CD4-positive, alpha-beta T cell treated with Interferon alpha-2 for 1 hour (primary cell): ENCODE measurements around the gene TTC27.
"Not testable (repeated sequence)": the region's sequence is repeated elsewhere in the genome, so short reads cannot be mapped to it uniquely, and the experiment has no call there.

Experiments used
- DNase-seq, 2 donors: peaks; one replicate each; pipeline ENCODE4 v3.0.0-alpha.2; 2020 to 2022

TTC27 gene

DNA sequence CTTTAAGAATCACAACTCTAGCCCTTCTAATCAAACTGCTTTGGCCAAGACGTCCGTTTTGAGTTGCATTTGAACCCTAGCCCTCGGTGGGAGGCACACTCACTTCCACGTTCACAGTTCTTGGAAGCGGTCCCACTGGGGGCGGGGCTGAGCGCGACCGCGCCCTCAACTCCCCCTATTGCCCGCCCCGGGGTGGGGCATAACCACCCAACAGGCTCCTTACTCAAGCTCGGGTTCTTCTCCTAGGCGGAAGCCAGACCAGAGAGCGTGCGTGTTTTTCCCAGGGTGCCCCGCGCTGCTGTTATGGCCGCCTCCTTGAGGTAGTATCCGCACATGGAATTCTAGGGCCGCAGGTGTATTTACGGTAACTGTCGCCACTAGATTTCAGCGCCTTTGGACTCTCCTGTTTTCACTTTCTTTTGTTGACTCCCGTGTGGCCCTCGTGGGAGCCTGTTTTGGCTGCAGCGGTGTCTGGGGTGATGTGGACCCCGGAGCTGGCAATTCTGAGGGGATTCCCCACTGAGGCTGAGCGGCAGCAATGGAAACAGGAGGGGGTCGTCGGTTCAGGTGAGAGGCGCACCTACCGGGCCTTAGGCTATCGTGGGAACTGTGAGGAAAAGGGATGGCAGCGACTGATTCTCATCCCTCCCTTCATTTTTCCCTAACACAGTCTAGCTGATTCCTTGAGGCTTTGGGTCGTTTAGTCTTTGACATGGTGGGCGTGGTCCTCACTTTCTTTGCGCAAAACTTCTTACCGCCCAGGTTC, at the start of gene TTC27:
Gene TTC27 (plus strand): TSS at position 237 of the 766 bp plus-strand sequence. CDS start 243 bp downstream, at position 480.
- DNase-seq: peak; percentile 94 to 95

DNA sequence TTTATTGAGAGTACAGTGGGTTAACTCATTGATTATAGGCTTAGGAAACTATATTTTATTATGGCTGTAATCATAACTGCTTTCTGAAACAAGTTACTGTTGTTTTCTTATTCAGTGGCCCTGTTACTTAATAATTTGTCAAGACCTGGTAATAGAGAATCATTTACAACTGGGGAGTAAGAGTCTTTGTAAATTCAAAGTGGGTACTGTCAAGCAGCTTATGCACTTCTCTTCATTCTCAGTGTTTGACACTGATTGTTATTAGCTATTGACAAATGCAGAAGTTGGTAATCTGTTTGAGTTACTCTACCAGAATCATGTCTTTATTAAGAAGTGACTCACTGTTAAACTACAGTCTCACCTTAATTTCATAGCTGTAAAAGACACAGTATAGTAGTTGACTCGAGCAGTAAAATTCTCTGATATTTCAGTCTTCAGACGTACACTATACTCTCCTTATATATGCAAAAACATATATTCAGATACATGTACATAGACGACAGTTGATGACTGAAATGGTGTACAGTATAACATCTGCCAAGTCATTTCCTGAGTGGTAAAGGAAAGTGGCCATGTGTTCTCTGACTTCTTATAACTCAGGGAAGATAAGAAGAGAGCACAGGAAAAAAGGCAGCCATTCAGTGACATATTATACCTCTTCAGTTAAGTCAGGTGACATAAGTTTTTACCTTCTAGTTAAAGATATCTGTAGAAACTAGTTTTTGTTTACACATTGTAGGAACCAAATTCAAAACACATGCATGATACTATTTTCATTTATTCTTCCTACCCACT, 36.0 kb upstream of the TTC27 start:
- peak in 1 of 2 donors; percentile 43 for DNase-seq

DNA sequence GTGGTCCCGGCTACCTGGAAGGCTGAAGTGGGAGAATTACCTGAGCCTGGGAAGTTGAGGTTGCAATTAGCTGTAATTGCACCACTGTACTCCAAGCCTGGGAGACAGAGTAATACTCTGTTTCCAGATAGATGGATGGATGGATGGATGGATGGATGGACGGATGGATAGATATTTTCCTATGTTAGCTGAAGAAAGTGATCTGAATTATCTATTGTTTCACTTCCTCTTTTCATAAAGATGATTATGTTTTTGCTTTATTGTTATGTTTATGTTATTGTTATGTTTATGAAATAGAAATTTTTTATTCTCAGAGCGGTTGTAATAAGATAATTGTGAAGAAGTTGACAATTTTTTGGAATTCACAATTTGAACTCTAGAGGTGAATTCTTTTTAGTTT, 33.3 kb upstream of the TTC27 start:
- DNase-seq: no peak

DNA sequence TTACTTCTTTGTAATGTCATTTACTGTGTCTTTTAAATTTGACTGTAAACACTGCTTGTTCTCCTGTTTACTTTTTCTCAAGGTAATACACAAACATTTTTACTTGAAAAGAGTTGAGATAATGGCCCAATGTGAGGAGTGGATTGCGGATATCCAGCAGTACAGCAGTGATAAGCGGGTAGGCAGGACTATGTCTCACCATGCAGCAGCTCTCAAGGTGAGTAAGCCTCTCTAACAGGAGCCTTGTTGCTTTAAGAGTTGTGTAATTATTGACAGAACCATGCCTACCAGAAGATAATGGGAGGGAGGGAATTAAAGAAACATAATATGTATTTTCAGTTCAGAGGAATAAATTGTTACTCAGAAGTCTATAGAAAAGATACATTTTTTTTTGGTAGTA, 16.5 kb upstream of the TTC27 start:
- DNase-seq: no peak

DNA sequence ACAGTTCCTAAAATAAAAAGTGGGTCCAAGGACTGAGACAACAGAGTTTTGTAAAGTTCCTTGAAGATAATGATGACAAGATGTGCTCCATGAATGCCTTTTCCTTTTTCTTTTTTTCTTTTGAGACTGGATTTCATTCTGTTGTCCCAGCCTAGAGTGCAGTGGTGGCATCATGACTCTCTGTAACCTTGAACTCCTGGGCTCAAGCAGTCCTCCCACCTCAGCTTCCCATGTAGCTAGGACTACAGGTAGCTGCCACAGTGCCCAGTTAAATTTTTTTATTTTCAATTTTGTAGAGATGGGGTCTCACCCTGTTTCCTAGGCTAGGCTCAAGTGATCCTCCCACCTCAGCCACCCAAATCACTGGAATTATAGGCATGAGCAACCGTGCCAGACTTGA, 16.1 kb upstream of the TTC27 start:
- DNase-seq: no peak

DNA sequence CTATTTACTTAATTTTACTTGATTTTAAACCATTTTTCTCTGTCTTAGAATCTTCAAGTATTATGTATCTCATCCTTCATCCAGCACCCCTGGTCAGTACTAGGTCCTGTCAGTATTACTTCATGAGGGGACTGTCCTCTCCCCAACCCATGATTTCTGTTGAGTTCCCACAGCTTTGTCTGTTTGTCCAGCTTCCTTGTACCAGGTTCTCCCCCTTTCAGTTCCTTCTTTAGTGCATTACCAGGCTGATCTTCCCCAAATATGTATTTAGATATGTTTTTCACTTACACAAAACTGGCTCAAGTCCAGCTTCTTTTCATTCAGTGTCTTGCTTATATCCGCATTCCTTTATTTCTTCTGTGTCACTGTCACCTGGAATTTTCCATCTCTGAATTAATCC, 13.8 kb upstream of the TTC27 start:
- DNase-seq: no peak

DNA sequence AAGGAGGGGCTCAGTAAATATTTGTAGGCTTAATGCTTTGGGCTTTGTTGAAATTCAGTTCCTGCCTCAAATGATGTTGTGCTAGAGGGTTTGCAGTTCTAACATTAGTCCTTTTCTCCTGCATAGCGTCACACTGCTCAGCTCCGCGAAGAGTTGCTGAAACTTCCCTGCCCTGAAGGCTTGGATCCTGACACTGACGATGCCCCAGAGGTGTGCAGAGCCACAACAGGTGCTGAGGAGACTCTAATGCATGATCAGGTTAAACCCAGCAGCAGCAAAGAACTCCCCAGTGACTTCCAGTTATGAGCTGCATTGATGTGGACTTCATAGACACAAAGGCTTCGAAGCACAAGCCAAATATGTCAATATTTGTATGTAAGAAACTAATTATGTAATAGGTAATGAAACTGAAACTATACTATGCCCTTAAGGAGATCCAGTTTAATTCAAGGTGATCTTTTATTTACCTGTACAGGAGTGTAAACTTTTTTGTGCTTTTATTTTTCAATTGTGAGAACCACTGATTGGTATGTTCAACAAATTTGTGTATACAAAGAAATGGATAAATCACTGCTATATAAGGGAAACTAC, 10.2 kb upstream of the TTC27 start:
- DNase-seq: no peak

DNA sequence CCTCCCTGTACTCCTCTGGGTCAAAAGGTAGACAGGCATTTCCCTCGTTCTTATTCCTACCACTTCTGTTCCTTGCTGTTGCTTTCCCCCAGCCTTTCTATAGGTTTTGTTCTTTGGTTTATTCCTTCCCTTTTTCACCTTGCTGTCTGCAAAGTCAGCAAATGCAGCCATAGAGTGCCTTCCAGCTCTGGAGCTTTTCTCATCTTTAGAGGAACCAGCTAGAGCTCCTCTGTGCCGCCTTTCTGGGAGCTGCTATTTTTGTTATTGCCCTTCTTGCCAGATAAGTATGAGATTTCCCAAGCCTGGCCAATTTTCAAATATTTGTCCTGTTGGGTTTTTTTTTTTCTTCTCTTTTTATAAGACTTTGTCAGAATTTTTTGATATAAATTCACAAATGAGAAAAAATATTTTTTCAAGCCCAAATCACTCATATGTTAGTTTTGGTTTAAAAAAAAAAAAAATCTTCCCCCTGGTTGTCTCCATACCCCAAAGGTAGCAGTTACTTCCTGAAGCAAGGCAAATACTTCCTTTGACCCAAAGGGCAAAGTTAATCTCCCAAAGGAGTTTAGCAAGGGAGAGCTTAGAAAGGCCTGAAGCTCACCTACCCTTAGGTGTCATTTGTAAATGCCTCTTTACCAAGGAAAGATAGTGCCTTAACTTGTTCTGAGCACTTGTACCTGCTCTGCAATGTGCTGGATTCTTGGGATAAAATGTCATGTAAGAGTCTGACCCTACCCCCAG, 5.1 kb upstream of the TTC27 start:
- no peak for DNase-seq

DNA sequence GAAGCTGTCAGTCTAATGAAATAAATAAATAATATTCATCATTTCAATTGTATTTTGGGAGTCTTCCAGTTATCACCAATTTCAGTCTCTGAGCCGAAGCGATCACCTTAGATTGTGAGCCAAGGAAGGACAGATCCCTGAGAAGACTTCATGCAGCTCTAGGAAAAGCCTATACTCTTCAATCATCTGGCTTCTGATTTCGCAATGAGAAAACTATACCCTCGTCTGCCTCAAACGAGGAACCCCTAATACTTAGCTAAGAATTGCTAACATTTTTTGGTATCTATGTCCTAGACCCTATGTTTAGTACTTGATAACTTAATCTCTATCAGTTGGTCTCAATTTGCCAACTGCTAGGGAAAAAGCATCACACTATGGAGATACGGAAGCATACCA, 4.5 kb upstream of the TTC27 start:
- DNase-seq: no peak

DNA sequence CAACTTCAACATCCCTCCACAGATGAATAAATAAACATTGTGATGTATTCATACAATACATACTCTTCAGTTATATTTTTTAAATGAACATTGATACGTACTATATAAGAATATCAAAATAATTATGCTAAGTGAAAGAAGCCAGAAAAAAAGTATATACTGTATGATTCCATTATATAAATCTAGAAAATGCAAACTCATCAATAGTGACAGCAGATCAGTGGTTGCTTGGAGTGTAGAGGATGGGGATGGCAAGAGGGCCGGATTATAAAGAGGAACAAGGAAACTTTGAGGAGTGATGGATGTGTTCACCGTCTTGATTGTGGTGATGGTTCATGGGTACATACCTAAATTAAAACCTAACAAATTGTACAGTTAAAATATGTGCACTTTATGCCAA, 3.0 kb upstream of the TTC27 start:
- DNase-seq: no peak

DNA sequence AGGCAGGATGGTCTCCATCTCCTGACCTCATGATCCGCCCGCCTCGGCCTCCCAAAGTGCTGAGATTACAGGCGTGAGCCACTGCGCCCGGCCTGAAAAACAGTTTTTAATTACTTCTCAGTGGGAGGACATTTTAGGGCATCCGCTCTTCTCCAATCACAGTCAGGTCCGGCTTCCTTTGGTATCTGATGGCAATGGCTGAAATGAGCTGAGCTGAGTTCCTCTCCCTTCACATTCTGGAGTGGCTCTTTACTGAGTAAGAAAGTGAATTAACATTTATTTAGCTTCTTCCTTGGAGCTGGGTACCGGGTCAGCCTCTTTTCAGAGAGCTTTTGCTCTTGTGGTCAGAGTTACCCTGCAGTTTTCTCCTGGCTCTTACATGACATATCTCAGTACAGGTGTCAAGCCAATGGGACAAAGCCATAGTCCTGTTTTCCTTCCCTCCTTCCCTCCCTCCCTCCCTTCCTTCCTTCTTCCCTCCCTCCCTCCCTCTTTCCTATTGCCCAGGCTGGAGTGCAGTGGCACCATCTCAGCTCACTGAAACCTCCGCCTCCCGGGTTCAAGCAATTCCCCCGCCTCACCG, 1.1 kb upstream of the TTC27 start:
- DNase-seq: no peak

DNA sequence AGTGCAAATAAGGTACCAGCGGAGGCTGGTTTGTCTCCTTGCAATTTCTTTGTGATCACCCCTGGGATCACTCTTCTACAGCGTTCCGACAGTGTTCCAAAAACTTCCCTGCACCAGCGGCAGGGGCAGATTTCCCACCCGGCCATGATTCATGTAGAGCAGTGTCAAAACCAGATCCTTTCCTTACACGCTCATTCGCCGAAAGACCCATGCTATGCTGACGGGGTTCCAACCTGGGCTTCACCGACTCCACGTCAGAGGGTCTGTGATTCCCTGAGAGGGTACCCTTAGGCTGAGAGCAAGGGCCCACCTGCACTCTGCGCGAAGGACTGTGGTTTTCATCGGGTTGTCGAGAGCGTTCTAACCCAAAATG, 423 bp upstream of the TTC27 start:
- peak in 1 of 2 donors; percentile 13 for DNase-seq

DNA sequence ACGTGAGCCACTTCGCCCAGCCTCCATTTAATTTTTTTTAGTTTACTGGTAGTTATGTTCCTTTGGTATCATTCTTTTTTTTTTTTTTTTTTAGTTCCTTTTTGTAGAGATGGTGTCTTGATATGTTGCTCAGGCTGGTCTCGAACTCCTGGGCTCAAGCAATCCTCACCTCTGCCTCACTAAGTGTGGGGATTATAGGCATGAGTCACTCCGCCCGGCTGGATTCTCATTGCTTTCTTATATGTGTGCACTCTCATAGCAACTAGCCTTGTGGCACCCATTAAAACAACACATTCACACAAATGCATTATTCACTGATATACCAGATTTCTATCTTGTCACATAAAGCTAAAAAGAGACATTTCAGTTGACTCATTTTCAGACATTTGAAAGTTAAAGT, 4.2 kb downstream of the TTC27 start:
- DNase-seq: no peak

DNA sequence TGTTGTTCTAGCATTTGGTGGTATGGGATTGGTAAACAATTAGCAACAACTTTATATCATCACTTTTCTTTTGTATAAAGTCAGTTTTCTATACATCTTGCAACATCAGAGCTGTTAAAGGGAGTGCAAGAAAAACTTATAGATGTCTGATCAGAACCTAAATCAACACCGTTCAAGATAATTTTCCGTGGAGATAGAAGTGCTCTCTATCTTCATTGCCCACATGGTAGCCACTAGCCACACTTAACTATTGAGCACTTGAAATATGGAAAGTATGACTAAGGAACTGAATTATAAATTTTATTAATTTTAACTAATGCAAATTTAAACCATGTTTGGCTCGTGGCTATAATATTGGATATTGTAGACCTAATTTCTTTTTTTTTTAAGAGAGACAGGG, 5.2 kb downstream of the TTC27 start:
- DNase-seq: no peak

DNA sequence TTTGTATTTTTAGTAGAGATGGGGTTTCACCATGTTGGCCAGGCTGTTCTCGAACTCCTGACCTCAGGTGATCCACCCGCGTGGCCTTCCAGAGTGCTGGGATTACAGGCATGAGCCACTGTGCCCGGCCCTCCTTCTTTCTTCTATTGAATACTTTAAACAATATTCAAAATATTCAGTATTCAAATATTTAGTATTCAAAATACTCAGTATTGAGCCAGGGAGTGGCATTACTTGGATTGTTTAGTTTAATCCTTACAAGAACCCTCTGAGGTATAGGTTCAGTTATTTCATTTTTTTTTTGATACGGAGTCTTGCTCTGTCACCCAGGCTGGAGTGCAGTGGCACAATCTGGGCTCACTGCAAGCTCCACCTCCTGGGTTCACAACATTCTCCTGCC, 10.7 kb downstream of the TTC27 start:
- DNase-seq: not testable (repeated sequence)

DNA sequence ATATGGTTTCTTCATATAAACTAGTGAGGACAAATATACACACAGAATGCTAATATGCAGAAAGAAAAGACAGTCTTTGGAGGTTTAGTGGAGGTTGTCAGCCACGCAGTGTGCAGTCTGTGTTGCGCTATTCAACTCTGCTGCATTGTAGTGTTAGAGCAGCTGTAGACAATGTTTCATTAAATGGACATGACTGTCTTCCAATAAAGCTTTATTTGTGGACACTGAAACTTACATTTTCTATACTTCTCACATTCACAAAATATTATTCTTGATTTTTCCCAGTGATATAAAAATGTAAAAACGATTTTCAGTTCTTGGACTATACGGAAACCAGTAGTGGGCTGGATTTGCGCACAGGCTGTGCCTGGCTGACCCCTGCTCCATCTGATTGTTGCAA, 13.3 kb downstream of the TTC27 start:
- no peak for DNase-seq

DNA sequence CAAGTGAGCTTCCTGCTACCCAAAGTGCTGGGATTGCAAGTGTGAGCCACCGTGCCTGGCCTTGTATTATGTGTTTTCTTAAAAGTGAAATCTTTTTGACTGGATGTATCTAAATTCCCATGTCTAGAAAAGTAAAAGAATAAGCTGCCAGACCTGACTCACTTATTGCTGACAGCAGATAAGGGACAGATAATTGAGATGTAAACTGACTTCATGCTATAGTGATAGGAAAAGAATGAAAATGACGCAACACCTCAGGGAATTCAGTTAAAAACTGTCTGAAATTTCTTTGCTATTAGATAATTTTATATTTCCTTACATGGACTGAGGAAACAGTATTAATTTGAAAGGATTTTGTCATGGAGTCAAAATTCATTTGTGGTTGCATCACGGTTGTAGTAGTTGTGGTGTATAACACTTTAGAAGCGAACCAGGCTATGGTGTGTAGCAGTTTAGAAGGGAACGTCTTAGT, 19.4 kb downstream of the TTC27 start:
- DNase-seq: no peak

DNA sequence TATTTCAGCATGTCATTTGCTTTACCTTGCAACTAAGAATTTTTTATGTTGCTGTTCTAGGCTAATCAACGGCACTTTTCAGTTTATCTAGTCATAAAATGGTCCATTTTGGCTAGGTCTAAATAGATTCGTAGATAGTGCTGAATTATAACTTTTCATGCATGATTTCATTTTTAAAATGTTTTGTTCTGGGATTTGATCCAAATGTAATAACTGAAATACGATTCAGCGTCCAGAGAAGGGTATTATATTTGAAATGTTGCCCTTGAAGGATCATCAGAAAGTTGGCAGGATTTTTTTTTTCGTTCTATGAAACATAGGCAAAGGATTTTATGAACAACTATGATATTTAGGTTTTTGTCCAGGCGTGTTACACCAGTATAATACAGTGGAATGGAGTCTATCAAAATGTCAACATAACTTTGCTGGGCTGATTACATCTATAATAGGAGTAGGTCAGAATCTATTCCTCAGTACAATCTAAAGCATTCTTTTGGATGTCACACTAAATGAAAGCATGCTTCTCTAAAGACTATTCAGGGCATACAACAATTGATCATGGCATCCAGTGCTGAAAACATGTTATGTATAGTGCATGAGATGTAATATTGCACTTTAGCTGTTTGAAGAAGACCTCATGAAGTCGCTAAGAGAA, 24.8 kb downstream of the TTC27 start:
- DNase-seq: no peak

DNA sequence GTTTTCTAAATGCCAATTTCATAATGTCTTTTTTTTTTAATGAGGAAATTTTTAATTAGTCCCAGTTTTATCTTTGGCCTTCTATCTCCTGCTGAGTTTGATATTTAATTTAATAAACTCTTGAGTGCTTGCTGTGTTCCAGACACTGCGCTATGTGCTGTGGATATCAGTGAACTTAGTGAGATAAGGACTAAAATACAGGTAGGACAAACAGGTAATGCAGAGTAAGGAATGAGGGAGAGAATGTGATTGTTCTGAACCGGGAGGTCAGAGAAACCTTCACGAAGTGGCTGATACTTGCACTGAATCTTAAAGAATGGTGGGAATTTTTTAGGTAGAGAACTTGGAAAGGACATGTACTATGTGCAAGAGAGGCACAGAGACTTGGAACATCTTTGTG, 28.2 kb downstream of the TTC27 start:
- no peak for DNase-seq

DNA sequence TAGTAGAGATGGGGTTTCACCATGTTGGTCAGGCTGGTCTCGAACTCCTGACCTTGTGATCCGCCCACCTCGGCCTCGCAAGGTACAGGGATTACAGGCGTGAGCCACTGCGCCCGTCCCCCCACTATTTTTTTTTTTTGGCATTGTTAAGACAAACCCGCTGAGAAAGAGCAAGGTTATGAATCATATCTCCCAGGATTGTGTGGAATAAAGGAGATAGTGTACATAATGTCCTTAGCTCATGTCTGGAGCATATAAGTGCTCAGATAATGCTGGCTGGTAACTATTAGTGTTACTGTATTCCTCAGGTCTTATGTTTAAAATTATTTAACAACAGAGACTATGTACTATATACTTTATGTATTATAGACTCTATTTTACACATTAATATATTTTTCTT, 36.0 kb downstream of the TTC27 start:
- DNase-seq: no peak

DNA sequence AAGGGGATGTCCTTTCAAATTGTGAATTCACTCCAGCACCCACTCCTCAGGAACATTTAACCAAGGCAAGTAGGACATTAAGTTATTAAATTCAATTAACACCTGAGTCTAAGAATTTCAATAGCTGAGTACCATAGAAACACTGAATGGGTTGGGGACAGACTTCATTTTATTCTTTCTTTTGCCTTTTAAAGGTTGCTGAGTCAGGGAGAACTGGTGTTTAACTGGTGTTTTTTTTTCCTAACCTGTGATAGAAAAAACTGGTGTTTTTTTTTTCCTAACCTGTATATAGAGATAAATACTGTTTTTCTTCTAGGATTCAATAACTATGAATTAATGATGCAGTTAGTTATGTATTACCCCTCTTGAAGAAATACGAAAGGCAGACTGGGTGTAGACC, 38.9 kb downstream of the TTC27 start:
- DNase-seq: no peak

DNA sequence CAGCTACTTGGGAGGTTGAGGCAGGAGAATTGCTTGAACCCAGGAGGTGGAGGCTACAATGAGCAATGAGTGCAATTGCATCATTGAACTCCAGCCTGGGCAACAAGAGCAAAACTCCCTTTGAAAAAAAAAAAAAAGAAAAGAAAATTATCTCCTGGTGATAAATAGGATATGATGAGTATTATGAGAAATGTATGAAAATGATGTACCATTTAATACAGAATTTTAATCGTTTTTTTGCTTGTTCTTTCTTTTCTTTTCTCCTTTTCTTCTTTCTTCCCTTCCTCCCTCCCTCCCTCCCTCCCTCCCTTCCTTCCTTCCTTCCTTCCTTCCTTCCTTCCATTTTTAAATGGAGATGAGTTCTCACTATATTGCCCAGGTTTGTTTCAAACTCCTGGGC, 40.4 kb downstream of the TTC27 start:
- DNase-seq: no peak
